HT-29 (cell line): Measurements from ENCODE around the gene CTNNA1. TPM values are rescaled to one million over a fixed set of nuclear protein-coding genes. Genes with fewer than 3 reads are reported as not detected.
A peak's percentile ranks its signal among the peaks of the same experiment; 100 is the strongest.
"Not testable (repeated sequence)": the region's sequence is repeated elsewhere in the genome, so short reads cannot be mapped to it uniquely, and the experiment has no call there.

ENCODE experiments used
- DNase-seq: peaks from one replicate; pipeline ENCODE4 v3.0.0-alpha.2; 2015; ENCODE audit warnings: low spot score
- total RNA-seq: library from RNA; depleted of rRNA; stranded (reverse); fragments of >200 nt; shearing (Covaris generic); gene quantifications from 2 replicates; pipeline ENCODE4 v1.2.3, GENCODE V29; 2014

The CTNNA1 gene
- total RNA-seq, 1 experiment from 2014 or later, result 416 TPM

GRCh38 chr5:138724470-138725146 is 28.6 kb upstream of the CTNNA1 start:
- DNase-seq, result no peak

DNA sequence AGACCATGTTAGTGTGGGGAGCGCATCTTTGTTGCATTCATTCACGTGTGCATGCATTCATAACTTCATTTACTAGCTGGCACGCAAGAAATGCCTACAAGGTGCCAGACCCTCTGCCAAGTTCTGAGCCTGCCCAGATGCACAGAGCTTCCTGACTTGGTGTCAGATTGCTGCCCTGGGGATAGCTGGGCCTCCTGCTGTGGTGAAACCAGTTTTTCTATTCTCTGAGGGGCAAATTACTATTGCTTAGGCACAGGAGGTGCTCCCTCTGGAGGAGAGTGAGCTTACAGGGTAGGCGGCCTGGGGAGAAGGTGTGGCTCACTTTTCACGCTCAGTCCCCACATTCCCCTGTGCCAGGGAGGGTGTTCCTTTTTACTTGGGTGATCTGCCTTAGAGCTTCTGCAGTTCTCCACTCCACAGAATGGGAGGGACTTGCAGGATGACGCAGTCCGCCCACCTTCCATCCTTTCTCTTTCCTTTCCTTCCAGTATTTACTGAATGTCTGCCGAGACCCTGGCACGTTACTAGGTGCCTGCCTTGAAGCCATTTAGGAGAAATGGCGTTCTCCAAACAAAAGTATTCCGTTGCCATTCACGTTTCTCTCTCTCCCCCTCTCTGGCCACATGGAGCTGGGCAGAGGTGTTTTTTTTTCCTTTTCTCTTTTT is 27.9 kb upstream of the CTNNA1 start:
- peak; percentile 52 for DNase-seq

DNA sequence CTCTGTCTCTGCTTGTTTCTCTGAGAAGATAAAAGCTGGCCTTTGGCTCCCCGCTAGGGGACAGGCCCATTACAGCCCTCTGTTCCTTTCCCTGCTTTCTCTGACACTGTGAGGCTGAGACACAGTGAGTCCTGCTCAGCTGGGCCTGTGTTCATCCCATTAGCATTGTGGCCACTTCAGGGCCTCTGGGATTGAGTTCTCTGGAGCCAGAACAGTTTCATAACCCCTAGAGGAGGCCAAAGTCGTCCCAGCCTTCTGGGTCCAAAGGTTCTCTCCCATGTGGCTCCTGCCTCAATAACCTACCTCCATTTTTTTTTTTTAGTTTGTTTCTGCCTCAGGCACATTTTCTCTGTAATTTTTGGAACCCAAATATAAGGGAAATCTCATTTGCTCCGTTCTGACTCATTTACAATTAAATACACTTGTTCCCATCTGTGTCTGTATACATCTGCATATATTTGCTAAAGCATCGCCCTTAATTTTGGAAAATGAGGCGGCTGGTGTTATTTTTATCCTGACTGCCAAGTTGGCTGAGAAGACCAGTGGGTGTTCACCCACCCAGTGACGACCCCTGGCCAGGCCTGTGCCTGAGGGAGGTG is 27.3 kb upstream of the CTNNA1 start:
- DNase-seq, result no peak

GRCh38 chr5:138726848-138727247 is 26.4 kb upstream of the CTNNA1 start:
- no peak for DNase-seq

- not testable (repeated sequence) for DNase-seq
Observed at GRCh38 chr5:138730496-138730895, 22.7 kb upstream of the CTNNA1 start.

DNA sequence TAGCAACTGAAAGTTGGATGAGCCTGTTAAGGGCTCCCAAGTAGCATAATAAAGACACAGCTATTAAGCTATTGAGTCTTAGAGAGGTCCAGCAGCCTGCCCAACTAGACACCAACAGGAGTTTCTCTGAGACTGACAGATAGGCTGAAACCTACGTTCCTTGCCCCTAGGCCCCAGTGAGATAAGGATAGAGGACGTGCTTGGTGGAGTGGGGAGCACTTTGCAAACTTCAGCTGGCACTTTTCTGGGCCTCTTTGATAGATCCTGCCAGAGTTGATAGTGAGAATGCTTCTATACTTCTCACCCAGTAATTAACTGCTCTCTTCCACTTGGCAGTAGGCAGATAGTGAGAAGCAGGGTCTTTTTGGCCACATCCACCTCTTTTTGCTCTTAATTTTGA is 20.8 kb upstream of the CTNNA1 start:
- DNase-seq, result no peak

GRCh38 chr5:138732933-138733332 is 20.3 kb upstream of the CTNNA1 start:
- no peak for DNase-seq

- no peak for DNase-seq
Observed at GRCh38 chr5:138733509-138733908, 19.7 kb upstream of the CTNNA1 start.

GRCh38 chr5:138736293-138736692 is 16.9 kb upstream of the CTNNA1 start:
- DNase-seq, result no peak

DNA sequence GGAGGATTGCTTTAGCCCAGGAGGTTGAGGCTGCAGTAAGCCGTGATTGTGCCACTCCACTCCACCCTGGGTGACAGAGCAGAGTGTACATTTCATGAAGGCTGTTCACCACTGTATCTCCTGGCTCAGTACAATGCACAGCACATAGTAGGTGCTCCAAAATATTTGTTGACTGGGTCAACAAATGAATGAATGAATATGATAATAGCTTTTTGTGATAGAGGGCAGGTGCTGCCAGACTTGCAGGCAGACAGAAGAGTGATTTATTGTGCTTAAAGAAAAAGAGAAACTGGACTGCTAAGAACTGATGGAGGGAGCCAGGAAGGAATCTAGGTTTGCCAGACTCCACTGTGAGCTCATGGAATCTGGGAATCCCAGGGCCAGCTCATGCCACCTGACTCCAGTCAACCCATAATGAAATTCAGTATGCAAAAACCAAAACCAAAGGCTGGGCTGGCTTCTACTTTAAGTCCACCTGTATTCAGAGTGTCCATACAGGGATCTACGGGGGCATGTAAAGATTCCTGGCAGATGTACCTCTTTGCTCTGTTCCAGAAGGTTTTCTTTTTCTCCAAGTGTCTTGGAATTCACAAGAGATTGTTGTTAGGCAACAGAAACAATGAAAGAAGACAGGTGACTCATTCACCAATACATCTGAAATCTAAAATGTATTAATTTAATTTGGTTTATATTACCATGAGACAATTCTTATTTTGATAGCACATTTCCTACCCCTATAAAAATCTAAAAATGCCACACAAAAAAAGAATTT is 15.5 kb upstream of the CTNNA1 start:
- no peak for DNase-seq

DNA sequence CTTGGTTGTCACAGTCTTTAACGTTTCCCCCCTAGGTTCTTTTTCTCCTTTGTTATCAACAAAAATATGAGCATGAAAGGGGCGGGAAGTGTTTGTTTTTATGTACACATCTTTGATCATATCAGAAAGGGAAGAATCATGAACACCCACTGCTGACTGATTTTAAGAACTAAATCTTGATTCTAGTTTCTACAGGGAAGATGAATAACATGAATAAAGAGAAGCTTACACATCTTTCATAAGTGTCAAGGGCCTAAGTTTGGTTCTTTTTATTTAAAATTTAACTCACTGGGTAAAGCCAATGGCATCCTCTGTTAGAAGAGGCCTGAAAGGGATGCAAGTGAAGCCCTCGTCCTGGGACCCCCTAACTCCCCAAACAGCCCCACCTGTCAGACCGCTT is 14.8 kb upstream of the CTNNA1 start:
- no peak for DNase-seq

DNA sequence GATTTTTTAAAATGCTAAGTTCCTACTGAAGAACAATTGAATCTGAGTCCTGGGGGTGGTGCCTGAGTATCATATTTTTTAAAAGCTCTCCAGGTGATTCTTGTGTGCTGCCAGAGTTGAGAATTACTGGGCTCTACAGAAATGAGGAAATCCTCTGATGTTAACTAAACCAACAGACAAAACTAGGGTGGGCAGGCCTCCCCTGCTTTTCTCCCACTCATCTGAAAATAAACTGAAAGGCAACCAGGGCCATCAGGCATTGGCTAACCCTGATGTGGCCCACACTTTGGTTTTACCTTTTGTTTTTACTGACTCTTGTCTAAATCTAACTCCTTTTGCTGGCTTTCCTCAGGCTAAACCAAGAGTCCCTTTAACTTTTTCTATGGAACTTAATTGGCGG is 13.3 kb upstream of the CTNNA1 start:
- no peak for DNase-seq

- DNase-seq, result no peak
Observed at GRCh38 chr5:138743484-138743883, 9.7 kb upstream of the CTNNA1 start.

- DNase-seq, result no peak
Observed at GRCh38 chr5:138745268-138745667, 8.0 kb upstream of the CTNNA1 start.

- DNase-seq, result peak; percentile 30
Observed at GRCh38 chr5:138748630-138749081, 4.6 kb upstream of the CTNNA1 start.

DNA sequence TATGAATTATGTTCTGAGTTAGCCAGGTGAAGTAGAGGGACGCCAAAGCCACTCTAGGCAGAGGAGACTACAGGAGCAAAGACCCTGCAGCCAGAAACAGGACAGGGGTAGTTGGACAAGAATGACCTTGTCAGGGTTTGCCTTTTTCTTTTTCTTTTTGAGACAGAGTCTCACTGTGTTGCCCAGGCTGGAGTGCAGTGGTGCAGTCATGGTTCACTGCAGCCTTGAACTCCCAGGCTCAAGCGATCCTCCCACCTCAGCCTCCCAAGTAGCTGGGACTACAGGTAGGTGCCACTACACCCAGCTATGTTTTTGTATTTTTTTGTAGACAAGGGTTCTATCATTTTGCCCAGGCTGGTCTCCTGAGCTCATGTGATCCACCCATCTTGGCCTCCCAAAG is 1.9 kb upstream of the CTNNA1 start:
- not testable (repeated sequence) for DNase-seq

- DNase-seq, result no peak
Observed at GRCh38 chr5:138752341-138752950, 779 bp upstream of the CTNNA1 start.

- DNase-seq, result peak; percentile 92
Observed at GRCh38 chr5:138753794-138754698, 821 bp downstream of the CTNNA1 start.

DNA sequence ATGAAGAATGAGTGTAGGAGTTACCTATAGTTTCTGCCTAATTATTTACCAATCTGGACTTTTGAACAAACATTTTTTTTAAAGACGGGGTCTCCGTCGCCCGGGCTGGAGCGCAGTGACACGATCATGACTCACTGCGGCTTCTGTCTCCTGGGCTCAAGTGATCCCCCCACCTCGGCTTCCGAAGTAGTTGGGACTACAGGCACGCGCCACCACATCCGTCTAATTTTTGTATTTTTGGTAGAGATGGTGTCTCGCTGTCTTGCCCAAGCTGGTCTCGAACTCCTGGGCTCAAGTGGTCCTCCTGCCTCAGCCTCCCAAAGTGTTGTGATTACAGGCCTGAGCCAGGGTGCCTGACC is 1.5 kb downstream of the CTNNA1 start:
- no peak for DNase-seq

DNA sequence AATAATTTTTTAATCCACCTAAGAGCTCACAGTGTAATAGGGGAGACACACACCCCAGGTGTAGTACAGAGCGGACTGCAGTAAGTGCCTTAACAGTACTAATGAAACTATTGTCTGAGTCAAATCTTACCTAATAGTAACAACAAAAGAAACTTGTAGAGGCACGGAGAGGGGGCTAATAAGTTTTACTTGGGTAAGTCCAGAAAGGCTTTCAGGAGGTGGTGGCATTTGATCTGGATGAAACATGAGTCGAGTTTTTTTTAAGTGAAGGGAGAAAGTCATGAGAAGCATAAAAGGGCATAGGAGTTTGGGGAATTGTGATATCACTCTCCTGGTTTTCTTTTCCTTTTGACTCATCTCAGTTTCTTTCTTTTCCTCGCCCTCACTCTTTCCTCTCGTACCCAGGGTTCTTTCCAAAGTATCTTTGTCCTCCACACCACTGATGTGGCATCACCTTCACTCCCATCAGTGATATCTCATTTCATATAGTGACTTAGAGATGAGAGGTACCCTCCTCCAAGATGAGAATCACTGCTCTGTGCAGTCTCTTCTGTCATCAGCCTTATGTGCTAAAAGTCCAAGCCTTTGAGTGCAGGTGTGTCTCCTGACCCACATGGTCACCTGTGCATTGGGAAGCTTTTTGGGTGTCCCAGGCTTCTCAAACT is 2.0 kb downstream of the CTNNA1 start:
- no peak for DNase-seq
